ENCODE results near the gene CTPS2.

- TF ChIP-seq TAF1 (IDR thresholded peaks at IDR 0.05; ENCODE audit: borderline replicate concordance, insufficient read depth, low read length), result no peak
- no peak for TF ChIP-seq POLR2AphosphoS5 (IDR thresholded peaks at IDR 0.05; ENCODE audit: low read depth, low read length)
- TF ChIP-seq REST (IDR thresholded peaks at IDR 0.05; ENCODE audit: insufficient read depth in 1 of 2, low read depth in 2 of 2, low read length in 2 of 2), result no peak
- TF ChIP-seq FOXP2 (optimal IDR thresholded peaks at IDR 0.05; ENCODE audit: borderline replicate concordance, extremely low read depth, extremely low read length, insufficient read depth), result no peak
- no peak for TF ChIP-seq SIN3A (IDR thresholded peaks at IDR 0.05; ENCODE audit: borderline replicate concordance, insufficient read depth, low read length)
Measured at GRCh38 chrX:16544969-16545368, 167.5 kb downstream of the CTPS2 start.

All from PFSK-1 (cell line).